Measurements from ENCODE around the gene LIM2. TPM values are rescaled to one million over a fixed set of nuclear protein-coding genes. Genes with fewer than 3 reads are reported as not detected.
A peak's percentile ranks its signal among the peaks of the same experiment; 100 is the strongest.

LIM2 gene
- total and polyA plus RNA-seq, 9 of the 15 experiments (the other 6 are each of a cell fraction or from before 2014, with no cell fraction given) = 0.07 to 0.45 (median 0.18) TPM; not detected in 4

GRCh38 chr19:51339313-51339686 is 48.5 kb downstream of the LIM2 start (continued):
- TF ChIP-seq, protein P1, sequence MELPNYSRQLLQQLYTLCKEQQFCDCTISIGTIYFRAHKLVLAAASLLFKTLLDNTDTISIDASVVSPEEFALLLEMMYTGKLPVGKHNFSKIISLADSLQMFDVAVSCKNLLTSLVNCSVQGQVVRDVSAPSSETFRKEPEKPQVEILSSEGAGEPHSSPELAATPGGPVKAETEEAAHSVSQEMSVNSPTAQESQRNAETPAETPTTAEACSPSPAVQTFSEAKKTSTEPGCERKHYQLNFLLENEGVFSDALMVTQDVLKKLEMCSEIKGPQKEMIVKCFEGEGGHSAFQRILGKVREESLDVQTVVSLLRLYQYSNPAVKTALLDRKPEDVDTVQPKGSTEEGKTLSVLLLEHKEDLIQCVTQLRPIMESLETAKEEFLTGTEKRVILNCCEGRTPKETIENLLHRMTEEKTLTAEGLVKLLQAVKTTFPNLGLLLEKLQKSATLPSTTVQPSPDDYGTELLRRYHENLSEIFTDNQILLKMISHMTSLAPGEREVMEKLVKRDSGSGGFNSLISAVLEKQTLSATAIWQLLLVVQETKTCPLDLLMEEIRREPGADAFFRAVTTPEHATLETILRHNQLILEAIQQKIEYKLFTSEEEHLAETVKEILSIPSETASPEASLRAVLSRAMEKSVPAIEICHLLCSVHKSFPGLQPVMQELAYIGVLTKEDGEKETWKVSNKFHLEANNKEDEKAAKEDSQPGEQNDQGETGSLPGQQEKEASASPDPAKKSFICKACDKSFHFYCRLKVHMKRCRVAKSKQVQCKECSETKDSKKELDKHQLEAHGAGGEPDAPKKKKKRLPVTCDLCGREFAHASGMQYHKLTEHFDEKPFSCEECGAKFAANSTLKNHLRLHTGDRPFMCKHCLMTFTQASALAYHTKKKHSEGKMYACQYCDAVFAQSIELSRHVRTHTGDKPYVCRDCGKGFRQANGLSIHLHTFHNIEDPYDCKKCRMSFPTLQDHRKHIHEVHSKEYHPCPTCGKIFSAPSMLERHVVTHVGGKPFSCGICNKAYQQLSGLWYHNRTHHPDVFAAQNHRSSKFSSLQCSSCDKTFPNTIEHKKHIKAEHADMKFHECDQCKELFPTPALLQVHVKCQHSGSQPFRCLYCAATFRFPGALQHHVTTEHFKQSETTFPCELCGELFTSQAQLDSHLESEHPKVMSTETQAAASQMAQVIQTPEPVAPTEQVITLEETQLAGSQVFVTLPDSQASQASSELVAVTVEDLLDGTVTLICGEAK (IDR thresholded peaks at IDR 0.05) = peak; percentile 51; the same call in 1 of the 2 replicates
- TF ChIP-seq, protein P1 (CRISPR knock-in tag; IDR thresholded peaks at IDR 0.05) = no peak
- TF ChIP-seq BACH1 (tag; IDR thresholded peaks at IDR 0.05) (no peak), PPARD (CRISPR knock-in tag; IDR thresholded peaks at IDR 0.05) (no peak), MEIS2 (IDR thresholded peaks at IDR 0.05; ENCODE audit: partially characterized antibody) (no peak), L3MBTL2 (IDR thresholded peaks at IDR 0.05) (no peak), TRIM28 (IDR thresholded peaks at IDR 0.05) (peak; percentile 39; the same call in 1 of the 2 replicates), SAFB (IDR thresholded peaks at IDR 0.05; ENCODE audit: borderline replicate concordance, low read depth, low read length) (no peak), NCOA1 (IDR thresholded peaks at IDR 0.05; ENCODE audit: low read depth) (0 out of 2 replicates have a peak, but pooled peaks have one; percentile 50), ZNF830 (CRISPR knock-in tag; IDR thresholded peaks at IDR 0.05) (no peak), NR1H2 (CRISPR knock-in tag; IDR thresholded peaks at IDR 0.05) (no peak), ZSCAN32 (CRISPR knock-in tag; IDR thresholded peaks at IDR 0.05) (no peak), FOXM1 (IDR thresholded peaks at IDR 0.05; ENCODE audit: low read depth) (no peak), FOXM1 (CRISPR knock-in tag; IDR thresholded peaks at IDR 0.05; ENCODE audit: low read depth) (no peak), HNRNPLL (IDR thresholded peaks at IDR 0.05; ENCODE audit: low read depth, low read length, poor library complexity, severe bottlenecking) (no peak), SOX6 (IDR thresholded peaks at IDR 0.05) (no peak), FIP1L1 (IDR thresholded peaks at IDR 0.05; ENCODE audit: low read depth, low read length, poor library complexity, severe bottlenecking) (no peak), HOXB6 (CRISPR knock-in tag; IDR thresholded peaks at IDR 0.05; ENCODE audit: borderline replicate concordance) (no peak), POLR2A (conservative IDR thresholded peaks at IDR 0.05) (no peak), PCBP1 (IDR thresholded peaks at IDR 0.05; ENCODE audit: low read depth, low read length, poor library complexity, severe bottlenecking) (no peak), PHTF2 (CRISPR knock-in tag; IDR thresholded peaks at IDR 0.05) (no peak), FOS (IDR thresholded peaks at IDR 0.05; ENCODE audit: extremely low read depth, insufficient read length) (no peak)
- TF ChIP-seq, protein P2, sequence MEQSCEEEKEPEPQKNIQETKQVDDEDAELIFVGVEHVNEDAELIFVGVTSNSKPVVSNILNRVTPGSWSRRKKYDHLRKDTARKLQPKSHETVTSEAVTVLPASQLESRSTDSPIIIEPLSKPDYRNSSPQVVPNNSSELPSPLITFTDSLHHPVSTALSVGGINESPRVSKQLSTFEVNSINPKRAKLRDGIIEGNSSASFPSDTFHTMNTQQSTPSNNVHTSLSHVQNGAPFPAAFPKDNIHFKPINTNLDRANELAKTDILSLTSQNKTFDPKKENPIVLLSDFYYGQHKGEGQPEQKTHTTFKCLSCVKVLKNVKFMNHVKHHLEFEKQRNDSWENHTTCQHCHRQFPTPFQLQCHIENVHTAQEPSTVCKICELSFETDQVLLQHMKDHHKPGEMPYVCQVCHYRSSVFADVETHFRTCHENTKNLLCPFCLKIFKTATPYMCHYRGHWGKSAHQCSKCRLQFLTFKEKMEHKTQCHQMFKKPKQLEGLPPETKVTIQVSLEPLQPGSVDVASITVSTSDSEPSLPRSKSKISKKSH (CRISPR knock-in tag; IDR thresholded peaks at IDR 0.05) = no peak
